HepG2 (cell line): ENCODE results near the gene TMEM62. TPM values are rescaled to one million over a fixed set of nuclear protein-coding genes. Genes with fewer than 3 reads are reported as not detected.

Source experiments
- ATAC-seq: fragments of 200-7000 bp; cut with Tn5 transposase; 3 replicates; pipeline ENCODE4 v1.9.1; 2020; ENCODE audit warnings: mild to moderate bottlenecking, moderate library complexity
- BruUV-seq: library from RNA; stranded (reverse); fragments of 400-500 nt; replicated peaks from 2 replicates; lab custom pipeline; 2021; lab: Mats Ljungman, UMichigan
- CTCF ChIA-PET: fragments of 300-600 bp; formaldehyde crosslinking; extraction: SDS; loops from one replicate; lab custom pipeline; 2021; ENCODE audit warnings: low total read pairs, inconsistent platforms, low intra/inter-chr PET ratio; lab: Yijun Ruan, JAX
- POLR2A ChIA-PET: fragments of 350-600 bp; sonication (Branson Sonifier 250); formaldehyde crosslinking; loops from one replicate; lab custom pipeline; 2020; ENCODE audit warnings: antibody characterized with exemption, inconsistent platforms; lab: Yijun Ruan, JAX
- DNase-seq: peaks from one replicate; pipeline ENCODE4 v3.0.0-alpha.2; 2015; ENCODE audit warnings: low spot score
- FAIRE-seq: peaks from 3 replicates; lab custom pipeline; 2011; peaks lifted over from hg19 to GRCh38; lab: Jason Lieb, UNC
- H2AFZ ChIP-seq: one replicate; pipeline ENCODE4 v1.6.1; 2011; ENCODE audit warnings: low read length, inconsistent platforms
- H3K27ac ChIP-seq: fragments of 300-600 bp; 3 replicates; pipeline ENCODE4 v1.8.0; 2011; ENCODE audit warnings: mixed run types, mild to moderate bottlenecking, mixed read lengths, low read length, inconsistent platforms; ENCODE audit not compliant: insufficient read depth; ENCODE audit errors: extremely low read length
- H3K27me3 ChIP-seq, 2 experiments: fragments of 200-600 bp in 1 of 2; 2 replicates in 1 of 2; 3 replicates in 1 of 2; pipeline versions ENCODE4 v1.6.0 to v1.8.0; 2011; ENCODE audit warnings: low read length in 2 of 2, mild to moderate bottlenecking in 2 of 2, moderate library complexity in 2 of 2, inconsistent platforms in 1 of 2; ENCODE audit not compliant: insufficient read depth in 2 of 2, control insufficient read depth in 1 of 2
- H3K36me3 ChIP-seq, 2 experiments: fragments of 200-600 bp in 1 of 2; replicated peaks in 1 of 2; 2 replicates in 1 of 2; 3 replicates in 1 of 2; pipeline versions ENCODE4 v1.5.1 to v1.8.0; 2011; ENCODE audit warnings: low read length in 2 of 2, inconsistent platforms in 1 of 2; ENCODE audit not compliant: insufficient read depth in 2 of 2, control insufficient read depth in 1 of 2
- H3K4me1 ChIP-seq: 2 replicates; pipeline ENCODE4 v1.5.1; 2012; ENCODE audit warnings: low read length, inconsistent platforms; ENCODE audit not compliant: insufficient read depth
- H3K4me2 ChIP-seq: 2 replicates; pipeline ENCODE4 v1.6.0; 2011; ENCODE audit warnings: low read depth, low read length, inconsistent platforms
- H3K4me3 ChIP-seq, 3 experiments: fragments of 200-600 bp in 1 of 3; sonication (generic), shearing (Covaris generic) in 1 of 3; replicated peaks in 1 of 3; 2 replicates each; pipeline ENCODE4 v1.5.1; 2011 to 2016; ENCODE audit warnings: low read length in 3 of 3, inconsistent platforms in 2 of 3, low read depth in 2 of 3, mild to moderate bottlenecking in 2 of 3, control low read depth in 1 of 3, mixed read lengths in 1 of 3; ENCODE audit not compliant: insufficient read depth in 1 of 3
- H3K79me2 ChIP-seq: one replicate; pipeline ENCODE4 v1.6.1; 2011; ENCODE audit warnings: low read length, inconsistent platforms; ENCODE audit not compliant: insufficient read depth
- H3K9ac ChIP-seq: 2 replicates; pipeline ENCODE4 v1.6.0; 2011; ENCODE audit warnings: mild to moderate bottlenecking, low read depth, low read length, inconsistent platforms; ENCODE audit not compliant: insufficient read depth
- H3K9me3 ChIP-seq: 2 replicates; pipeline ENCODE4 v1.5.1; 2012; ENCODE audit warnings: mild to moderate bottlenecking, low read length
- H4K20me1 ChIP-seq: 2 replicates; pipeline ENCODE4 v1.6.0; 2011; ENCODE audit warnings: inconsistent platforms, mild to moderate bottlenecking, low read length, moderate library complexity; ENCODE audit not compliant: insufficient read depth
- EEA1 ChIP-seq: sonication (generic); formaldehyde crosslinking; IDR thresholded peaks from 2 replicates; pipeline ENCODE4 v1.5.1; 2020; ENCODE audit warnings: mild to moderate bottlenecking, missing genetic modification reagents, borderline replicate concordance
- EP300 ChIP-seq, 3 experiments: sonication (generic) in 1 of 3; formaldehyde crosslinking in 1 of 3; IDR thresholded peaks; 2 replicates each; pipeline versions ENCODE4 v1.5.1 to v1.6.1; 2011 to 2020; ENCODE audit warnings: low read depth in 2 of 3, low read length in 2 of 3, borderline replicate concordance in 1 of 3, improper control_type of control experiment in 1 of 3, mild to moderate bottlenecking in 1 of 3, missing genetic modification reagents in 1 of 3, moderate library complexity in 1 of 3
- HOMEZ ChIP-seq: IDR thresholded peaks from 2 replicates; pipeline ENCODE4 v1.6.1; 2016; ENCODE audit warnings: low read depth
- NCOA5 ChIP-seq: sonication (generic); formaldehyde crosslinking; IDR thresholded peaks from 2 replicates; pipeline ENCODE4 v1.4.0; 2020; ENCODE audit warnings: missing genetic modification reagents
- ZBTB37 ChIP-seq: sonication (generic); formaldehyde crosslinking; IDR thresholded peaks from 2 replicates; pipeline ENCODE4 v1.4.0; 2020; ENCODE audit warnings: mild to moderate bottlenecking, missing genetic modification reagents
- ZFP1 ChIP-seq: IDR thresholded peaks from 2 replicates; pipeline ENCODE4 v1.6.1; 2016
- ZNF143 ChIP-seq: sonication (generic); formaldehyde crosslinking; IDR thresholded peaks from 2 replicates; pipeline ENCODE4 v1.4.0; 2020; ENCODE audit warnings: missing genetic modification reagents
- ZNF20 ChIP-seq: sonication (generic); formaldehyde crosslinking; IDR thresholded peaks from 2 replicates; pipeline ENCODE4 v1.4.0; 2020; ENCODE audit warnings: mild to moderate bottlenecking, moderate library complexity, missing genetic modification reagents
- ZNF30 ChIP-seq: sonication (generic); formaldehyde crosslinking; IDR thresholded peaks from 2 replicates; pipeline ENCODE4 v1.5.0; 2020; ENCODE audit warnings: mild to moderate bottlenecking, missing genetic modification reagents
- WGBS: methylation state at CpG from one replicate; pipeline ENCODE4 v1.1.6; 2017; ENCODE audit warnings: low lambda C conversion rate; 5-methylcytosine and 5-hydroxymethylcytosine counted together
- in situ Hi-C: cut with HindIII; loops from 2 replicates; pipeline ENCODE4 v1.10.0; 2017; ENCODE audit warnings: low pct_unique_long_range_greater_than_20kb; ENCODE audit not compliant: extremely low pct_ligation_motif_present
- intact Hi-C: fragments of 100-400 bp; cut with micrococcal nuclease; formaldehyde crosslinking; loops from one replicate; pipeline ENCODE4 v1.10.0; 2022; ENCODE audit not compliant: unreplicated experiment
- polyA plus RNA-seq, 8 experiments: library from polyadenylated mRNA; depleted of rRNA in 3 of 8; stranded (reverse) in 7 of 8; unstranded in 1 of 8; fragments of >200 nt; fragmentation: Illumina TruSeq in 4 of 8; extraction: Trizol in 4 of 8; gene quantifications; 2 replicates each; pipeline versions ENCODE4 v1.2.1 to v1.2.3, GENCODE V29; 2011 to 2016; ENCODE audit warnings: low read depth in 4 of 8, missing spikeins in 1 of 8, mixed read lengths in 1 of 8; ENCODE audit not compliant: insufficient read depth in 1 of 8
- total RNA-seq, 5 experiments: library from RNA; depleted of rRNA; stranded (reverse); fragments of >200 nt; fragmentation: Illumina TruSeq; extraction: Trizol; gene quantifications; 2 replicates each; pipeline ENCODE4 v1.2.3, GENCODE V29; 2016; ENCODE audit warnings: low read depth in 1 of 5

Gene TMEM62
- total and polyA plus RNA-seq, 2 of the 13 experiments (the other 11 are each of a cell fraction or from before 2014, with no cell fraction given) = 14.2 to 20.9 TPM

- no peak overlapping the region for H3K4me2 ChIP-seq
- H3K9ac ChIP-seq = no peak overlapping the region
- H3K4me3 ChIP-seq = no peak overlapping the region
- H3K27ac ChIP-seq = no peak overlapping the region
- POLR2A ChIA-PET = no interaction called here
- no peak for ATAC-seq
- no peaks in the 10 kb centered on the region for H3K9me3 ChIP-seq
- no TSS peak for BruUV-seq
- 98% methylated on average over 5 of the region's 5 CpGs for WGBS
- no peaks in the 10 kb centered on the region; the same call in 1 of the 2 replicates for H4K20me1 ChIP-seq
- TF ChIP-seq ZNF20 (CRISPR knock-in tag) (no peak), ZNF143 (CRISPR knock-in tag) (no peak), ZFP1 (CRISPR knock-in tag) (no peak), ZBTB37 (CRISPR knock-in tag) (no peak), EEA1 (no peak), EP300 (IDR thresholded peaks at IDR 0.05; ENCODE audit: low read depth in 2 of 2, low read length in 2 of 2) (no peak), EP300 (CRISPR knock-in tag; IDR thresholded peaks at IDR 0.05; ENCODE audit: borderline replicate concordance) (no peak), ZNF30 (no peak), HOMEZ (CRISPR knock-in tag) (peak; percentile 52; the same call in 1 of the 2 replicates), NCOA5 (CRISPR knock-in tag) (no peak)
- TF ChIP-seq, all 625 proteins: peak for 1
- FAIRE-seq = no peak
- intact Hi-C loops (no loop called here), in situ Hi-C loops (no loop called here)
- peaks cover 2 to 65% of the 10 kb centered on the region in 2 experiments for H3K36me3 ChIP-seq
- H2AFZ ChIP-seq = no peak overlapping the region
- no peaks in the 10 kb centered on the region for H3K4me1 ChIP-seq
- no peaks in the 10 kb centered on the region; a peak in 1 of 5 replicates for H3K27me3 ChIP-seq
- no peak for DNase-seq
- CTCF ChIA-PET = no interaction called here
- H3K79me2 ChIP-seq = no peaks in the 10 kb centered on the region
Measured at GRCh38 chr15:43150191-43150929, 17.0 kb downstream of the TMEM62 start.
